ENCODE data around the gene ZNF714.
A peak's percentile ranks its signal among the peaks of the same experiment; 100 is the strongest.

ZNF714 gene

DNA sequence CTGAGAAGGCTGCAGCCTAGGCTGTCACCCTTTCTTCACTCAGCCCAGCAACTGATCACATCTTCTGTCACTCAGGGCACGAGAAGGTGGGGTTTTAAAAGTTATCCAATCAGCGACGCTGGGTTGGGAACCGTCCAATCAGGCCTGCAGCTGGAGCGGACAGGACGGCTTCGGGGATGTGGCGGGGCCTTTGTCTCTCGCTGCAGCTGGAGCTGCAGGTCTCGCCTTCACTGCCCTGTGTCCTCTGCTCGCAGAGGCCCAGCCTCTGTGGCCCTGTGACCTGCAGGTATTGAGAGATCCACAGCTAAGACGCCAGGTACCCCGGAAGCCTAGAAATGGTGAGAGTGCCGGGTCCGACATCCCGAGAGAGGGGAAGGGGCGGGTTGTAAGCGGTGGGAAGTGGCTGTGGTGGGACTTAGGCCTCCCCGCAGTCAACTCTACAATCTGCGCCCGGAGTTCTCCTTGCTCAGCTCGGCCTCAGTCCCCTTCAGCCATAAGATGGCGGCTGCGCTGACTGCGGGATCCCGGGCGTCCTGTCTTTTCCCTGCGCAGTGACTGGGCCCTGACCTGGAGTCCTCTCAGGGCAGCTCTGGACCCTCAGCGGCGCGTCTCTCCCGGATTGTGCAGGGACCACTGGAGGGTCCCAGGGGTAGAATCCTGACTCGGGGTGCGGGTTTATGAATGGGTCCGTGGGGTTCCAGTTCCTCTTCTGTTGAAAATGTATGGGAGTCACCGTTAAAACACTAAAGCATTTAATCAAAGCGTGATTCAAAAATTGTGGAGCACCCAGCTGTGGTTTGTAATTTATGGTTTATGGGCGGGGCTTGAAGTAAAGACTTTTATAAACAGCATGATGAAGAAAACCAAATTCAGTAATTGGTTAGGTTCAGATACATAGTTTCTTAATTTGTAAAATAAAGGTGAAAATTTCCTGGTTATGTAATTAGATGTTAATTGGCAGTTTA is at the start of gene ZNF714:
TSS of gene ZNF714 (plus strand) at position 193 of the 965 bp plus-strand sequence. CDS start 16,066 bp downstream, outside the sequence.
- peak; percentile 49 to 62 for DNase-seq (ENCODE audit: low read depth in 2 of 2)

DNA sequence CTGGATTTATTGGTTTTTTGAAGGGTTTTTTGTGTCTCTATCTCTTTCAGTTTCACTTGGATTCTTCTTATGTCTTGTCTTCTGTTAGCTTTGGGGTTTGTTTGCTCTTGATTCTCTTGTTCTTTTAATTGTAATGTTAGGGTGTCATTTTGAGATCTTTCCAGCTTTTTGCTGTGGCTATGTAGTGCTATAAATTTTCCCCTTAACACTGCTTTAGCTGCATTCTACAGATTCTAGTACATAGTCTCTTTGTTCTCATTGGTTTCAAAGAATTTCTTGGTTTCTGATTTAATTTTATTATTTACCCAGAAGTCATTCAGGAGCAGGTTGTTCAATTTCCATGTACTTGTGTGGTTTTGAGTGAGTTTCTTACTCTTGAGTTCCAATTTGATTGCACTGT is 37.0 kb upstream of the ZNF714 start:
- no peak for DNase-seq (ENCODE audit: low read depth in 2 of 2)

DNA sequence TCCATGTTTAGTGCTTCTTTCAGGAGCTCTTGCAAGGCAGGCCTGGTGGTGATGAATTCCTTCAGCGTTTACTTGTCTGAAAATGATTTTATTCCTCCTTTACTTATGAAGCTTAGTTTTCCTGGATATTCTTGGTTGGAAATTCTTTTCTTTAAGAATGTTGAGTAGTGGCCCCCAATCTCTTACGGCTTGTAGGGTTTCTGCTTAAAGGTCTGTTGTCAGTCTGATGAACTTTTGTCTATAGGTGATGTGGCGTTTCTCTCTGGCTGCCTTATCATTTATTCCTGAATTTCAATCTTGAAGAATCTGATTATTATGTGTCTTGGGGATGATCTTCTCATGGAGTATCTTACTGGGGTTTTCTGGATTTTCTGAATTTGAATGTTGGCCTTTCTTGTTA is 35.5 kb upstream of the ZNF714 start:
- no peak for DNase-seq (ENCODE audit: low read depth in 2 of 2)

DNA sequence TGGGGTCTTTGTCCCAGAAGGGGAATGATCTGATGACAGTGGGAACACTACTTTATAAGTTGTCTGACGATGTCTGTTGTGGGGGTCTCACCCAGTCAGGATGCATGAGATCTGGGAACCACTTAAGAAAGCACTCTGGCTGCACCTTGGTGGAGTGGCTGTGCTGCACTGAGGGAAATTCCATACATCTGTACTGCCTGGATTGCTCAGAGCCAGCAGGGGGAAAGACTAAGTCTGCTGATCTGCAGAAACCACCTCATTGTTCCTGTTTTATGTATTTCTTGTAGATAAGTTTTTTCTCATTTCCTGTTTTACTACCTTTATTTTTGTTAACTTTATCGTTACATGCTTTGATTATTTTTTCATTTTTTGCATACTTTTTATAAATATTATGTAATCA is 34.3 kb upstream of the ZNF714 start:
- DNase-seq (ENCODE audit: low read depth in 2 of 2), result no peak

DNA sequence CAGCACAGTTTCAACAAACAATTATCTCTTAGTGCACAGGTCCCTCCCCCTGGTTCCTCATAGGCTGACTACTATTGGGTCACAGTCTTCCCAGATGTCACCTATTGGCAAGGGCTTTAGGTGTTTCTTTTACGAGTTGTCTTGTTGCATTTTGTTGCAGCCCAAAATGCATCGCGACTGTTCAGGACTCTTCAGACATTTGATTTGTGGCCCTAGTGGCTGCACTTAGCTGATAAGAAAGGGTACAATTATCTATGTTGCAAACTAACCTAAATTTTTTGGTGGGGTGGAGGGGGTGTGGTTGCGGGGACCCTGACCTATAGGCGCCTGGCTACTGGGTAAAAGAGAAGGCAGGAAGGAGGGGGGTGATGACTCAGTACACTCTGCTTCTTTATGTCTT is 29.1 kb upstream of the ZNF714 start:
- no peak for DNase-seq (ENCODE audit: low read depth in 2 of 2)

DNA sequence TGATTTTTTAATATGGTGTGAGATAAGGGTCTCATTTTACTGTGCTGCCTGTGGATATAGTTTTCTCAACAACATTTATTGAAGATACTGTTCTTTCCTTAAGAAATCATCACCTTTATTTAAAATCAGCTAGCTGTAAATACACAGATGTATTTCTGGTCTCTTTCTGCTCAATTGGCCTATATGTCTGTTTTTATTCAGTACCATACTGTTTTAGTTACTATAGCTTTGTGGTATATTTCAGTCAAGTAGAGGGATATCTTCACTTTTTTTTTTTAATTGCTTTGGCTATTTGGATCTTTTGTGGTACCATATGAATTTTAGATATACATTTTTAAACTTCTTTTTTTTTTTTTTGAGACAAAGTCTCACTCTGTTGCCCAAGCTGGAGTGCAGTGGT is 16.7 kb upstream of the ZNF714 start:
- no peak for DNase-seq (ENCODE audit: low read depth in 2 of 2)

DNA sequence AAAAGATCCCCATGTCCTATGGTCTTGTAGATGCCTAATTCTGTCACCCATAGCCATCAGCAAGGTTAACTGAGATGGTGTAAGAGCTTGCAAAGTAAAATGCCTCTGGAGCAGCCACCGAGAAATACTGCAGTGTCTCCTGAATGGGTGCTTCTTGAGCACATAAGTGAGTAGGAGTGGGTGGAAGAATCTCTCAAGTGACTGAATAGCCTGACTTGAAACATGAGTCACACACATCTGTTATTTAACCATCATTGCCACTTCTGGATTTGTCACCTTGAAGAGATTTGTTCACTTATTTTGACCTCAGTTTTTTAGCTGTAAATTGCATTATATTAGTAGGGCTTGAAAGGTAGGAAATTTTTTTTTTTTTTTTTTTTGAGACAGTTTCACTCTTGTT is 2.3 kb downstream of the ZNF714 start:
- DNase-seq (ENCODE audit: low read depth in 2 of 2), result no peak

DNA sequence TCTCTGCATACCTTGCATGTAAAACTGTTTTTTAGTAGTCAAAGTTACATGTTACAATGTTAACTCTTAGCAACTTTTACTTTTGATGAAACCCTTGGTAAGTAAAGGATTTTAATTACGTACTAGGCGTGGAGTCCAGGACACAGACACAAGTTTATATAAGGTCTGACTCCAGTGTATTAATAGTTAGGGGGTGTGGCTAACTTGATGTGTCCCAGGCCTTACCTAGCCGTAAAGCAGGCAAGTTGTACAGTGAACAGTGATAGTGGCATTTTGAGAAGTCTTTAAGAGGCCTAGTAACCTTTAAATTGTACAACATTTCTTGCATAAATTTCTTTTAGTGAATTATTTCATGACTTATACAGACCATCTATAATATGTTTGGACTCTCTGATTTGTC is 5.9 kb downstream of the ZNF714 start:
- DNase-seq (ENCODE audit: low read depth in 2 of 2), result no peak

DNA sequence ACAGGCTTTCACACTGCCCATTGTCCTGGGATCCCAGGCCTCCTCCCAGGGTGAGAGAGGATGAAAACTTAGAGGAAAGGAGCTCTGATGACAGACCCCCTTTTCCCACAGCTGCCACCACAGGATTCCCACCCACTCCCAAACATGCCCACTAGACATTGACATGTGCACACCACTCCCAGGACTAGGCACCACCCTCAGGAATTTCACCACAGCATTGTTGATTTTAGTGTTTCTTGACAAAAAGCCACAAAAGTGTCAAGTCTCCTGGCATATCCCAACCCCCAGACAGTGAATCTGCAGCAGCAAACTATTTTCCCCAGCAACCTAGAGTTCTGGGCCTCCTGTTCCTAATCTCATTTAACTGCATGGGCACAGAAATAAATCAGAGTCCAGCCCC is 10.1 kb downstream of the ZNF714 start:
- no peak for DNase-seq (ENCODE audit: low read depth in 2 of 2)

DNA sequence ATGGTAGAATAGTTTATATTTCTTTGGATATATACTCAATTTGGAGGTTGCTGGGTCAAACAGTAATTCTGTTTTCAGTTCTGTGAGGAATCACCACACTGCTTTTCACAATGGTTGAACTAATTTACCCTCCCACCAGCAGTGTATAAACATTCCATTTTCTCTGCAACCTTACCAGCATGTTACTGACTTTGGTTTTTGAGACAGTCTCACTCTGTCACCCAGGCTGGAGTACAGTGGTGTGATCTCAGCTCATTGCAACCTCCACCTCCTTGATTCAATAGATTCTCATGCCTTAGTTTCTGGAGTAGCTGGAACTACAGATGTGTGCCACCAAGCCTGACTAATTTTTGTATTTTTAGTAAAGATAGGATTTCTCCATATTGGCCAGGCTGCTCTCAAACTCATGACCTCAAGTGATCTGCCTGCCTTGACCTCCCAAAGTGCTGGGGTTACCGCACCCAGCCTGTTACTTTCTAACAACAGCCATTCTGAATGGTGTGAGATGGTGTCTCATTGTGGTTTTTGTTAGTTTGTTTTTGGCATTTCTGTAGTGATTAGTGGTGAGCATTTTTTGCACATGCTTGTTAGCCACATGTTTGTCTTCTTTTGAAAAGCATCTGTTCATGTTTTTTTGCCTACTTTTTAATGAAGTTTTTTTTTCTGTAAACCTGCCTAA is 12.5 kb downstream of the ZNF714 start:
- DNase-seq (ENCODE audit: low read depth in 2 of 2), result no peak

DNA sequence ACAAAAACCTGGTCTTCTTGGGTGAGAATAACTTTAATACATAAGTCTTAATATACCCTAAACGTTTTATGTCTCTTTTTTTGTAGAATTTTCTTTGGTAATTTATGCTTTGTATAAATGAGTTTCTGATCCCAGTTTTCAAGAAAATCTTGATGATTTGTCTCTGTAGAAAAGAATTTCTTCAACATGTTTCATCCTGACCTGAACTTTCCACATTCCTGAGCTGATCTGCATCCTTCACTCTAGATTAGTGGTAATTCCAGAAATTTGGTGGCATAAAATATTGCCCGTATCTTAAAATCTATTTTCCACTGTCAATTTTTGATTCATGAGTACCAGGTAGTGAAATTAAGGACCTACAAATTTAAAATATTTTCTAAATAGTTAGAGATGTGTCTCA is 16.3 kb downstream of the ZNF714 start:
- DNase-seq (ENCODE audit: low read depth in 2 of 2), result no peak

DNA sequence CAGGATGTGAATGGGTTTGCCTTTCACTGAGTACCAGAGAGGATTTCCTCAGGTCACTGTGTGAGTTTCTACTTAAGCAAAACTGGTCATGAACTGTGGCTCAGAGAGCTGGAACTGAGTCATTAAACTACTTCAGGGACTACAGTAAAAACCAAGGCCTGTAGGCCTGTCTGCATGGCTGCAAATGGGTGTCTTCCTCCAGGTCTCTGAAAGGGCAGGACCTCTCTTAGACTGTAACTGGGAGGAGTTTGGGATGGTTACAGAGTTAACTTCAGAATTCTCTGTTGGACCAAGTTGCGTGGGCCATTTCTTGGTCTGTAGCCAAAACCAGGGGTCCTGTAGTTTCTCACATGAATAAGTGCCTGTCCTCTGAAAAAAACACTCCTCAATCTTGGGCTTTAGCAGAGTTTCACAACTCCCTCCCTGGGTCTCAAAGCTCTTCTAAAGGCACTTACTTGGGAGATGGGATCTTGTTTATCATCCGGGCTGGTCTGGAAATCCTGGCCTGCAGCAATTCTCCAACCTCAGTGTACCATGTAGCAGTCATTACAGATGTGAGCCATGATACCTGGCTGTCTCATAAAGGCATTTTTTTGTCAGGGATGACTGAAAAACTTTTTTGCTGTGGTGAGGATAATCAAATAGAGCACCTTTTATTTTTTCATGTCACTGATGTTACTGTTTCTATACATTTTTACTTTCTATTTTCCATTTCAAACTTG is 19.7 kb downstream of the ZNF714 start:
- no peak for DNase-seq (ENCODE audit: low read depth in 2 of 2)

DNA sequence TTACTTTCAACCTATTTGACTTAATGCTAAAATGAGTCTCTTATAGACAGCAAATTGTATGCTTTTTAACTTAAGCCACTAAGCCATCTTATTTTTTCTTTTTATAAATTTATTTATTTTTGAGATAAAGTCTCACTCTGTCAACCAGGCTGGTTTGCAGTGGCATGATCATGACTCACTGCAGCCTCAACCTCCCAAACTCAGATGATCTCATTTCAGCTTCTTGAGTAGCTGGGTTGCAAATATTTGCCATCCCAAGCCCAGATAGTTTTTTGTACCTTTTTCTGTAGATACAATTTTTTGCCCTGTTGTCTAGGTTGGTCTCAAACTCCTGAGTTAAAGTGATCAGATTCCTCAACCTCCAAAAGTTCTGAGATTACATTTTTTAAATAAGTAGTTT is 27.1 kb downstream of the ZNF714 start:
- no peak for DNase-seq (ENCODE audit: low read depth in 2 of 2)

DNA sequence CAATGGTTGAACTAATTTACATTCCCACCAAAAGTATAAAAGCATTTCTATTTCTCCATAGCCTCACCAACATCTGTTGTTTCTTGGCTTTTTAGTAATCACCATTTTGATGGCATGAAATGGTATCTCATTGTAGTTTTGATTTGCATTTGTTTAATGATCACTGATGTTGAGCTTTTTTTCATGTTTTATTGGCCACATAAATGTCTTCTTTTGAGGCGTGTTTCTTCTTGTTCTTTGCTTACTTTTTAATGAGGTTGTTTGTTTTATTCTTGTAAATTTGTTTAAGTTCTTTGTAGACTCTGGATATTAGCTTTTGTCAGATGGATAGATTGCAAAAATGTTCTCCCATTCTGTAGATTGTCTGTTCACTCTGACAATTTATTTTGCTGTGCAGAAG is 28.2 kb downstream of the ZNF714 start:
- DNase-seq (ENCODE audit: low read depth in 2 of 2), result no peak

DNA sequence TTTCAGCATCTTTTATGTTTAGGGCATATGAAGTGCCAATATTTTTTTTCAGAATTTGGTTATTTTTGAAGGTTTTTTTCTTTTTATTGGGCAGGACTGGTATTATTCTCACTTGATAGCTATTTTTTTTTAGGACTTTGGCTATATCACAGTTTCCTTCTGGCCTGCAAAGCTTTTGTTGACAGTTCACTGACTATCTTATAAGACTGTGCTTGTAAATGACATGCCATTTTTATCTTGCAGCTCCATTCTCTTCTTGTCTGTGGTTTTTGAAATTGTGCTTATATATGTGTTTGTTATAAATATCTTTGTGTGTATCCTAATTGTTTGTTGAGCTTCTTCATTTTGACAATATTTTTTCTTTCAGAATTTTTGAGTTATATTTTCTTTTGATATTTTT is 33.4 kb downstream of the ZNF714 start:
- DNase-seq (ENCODE audit: low read depth in 2 of 2), result no peak

DNA sequence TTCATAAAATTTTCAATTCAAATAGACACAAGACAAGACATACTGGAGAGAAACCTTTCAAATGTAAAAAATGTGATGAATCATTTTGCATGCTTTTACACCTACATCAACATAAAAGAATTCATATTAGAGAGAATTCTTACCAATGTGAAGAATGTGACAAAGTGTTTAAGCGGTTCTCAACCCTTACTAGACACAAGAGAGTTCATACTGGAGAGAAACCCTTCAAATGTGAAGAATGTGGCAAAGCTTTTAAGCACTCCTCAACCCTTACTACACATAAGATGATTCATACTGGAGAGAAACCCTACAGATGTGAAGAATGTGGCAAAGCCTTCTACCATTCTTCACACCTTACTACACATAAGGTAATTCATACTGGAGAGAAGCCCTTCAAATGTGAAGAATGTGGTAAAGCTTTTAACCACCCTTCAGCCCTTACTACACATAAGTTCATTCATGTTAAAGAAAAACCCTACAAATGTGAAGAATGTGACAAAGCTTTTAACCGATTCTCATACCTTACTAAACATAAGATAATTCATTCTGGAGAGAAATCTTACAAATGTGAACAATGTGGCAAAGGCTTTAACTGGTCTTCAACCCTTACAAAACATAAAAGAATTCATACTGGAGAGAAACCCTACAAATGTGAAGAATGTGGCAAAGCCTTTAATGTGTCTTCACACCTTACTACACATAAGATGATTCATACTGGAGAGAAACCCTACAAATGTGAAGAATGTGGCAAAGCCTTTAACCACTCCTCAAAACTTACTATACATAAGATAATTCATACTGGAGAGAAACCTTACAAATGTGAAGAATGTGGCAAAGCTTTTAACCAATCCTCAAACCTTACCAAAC is 35.3 kb downstream of the ZNF714 start:
- DNase-seq (ENCODE audit: low read depth in 2 of 2), result no peak

DNA sequence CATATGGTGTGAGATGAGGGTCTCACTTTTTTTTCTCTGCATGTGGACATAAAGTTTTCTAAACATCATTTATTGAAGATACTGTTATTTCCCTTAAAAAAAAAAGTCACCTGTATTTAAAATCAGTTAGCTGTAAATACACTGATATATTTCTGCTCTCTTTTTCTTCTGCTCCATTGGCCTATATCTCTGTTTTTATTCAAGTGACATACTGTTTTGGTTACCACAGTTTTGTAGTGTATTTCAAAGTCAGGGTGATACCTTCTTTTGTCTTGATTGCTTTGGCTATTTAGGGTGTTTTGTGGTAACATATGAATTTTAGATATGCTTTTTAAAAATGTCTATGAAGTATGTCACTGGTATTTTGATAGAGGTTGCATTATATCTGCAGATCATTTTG is 44.1 kb downstream of the ZNF714 start:
- DNase-seq (ENCODE audit: low read depth in 2 of 2), result no peak

DNA sequence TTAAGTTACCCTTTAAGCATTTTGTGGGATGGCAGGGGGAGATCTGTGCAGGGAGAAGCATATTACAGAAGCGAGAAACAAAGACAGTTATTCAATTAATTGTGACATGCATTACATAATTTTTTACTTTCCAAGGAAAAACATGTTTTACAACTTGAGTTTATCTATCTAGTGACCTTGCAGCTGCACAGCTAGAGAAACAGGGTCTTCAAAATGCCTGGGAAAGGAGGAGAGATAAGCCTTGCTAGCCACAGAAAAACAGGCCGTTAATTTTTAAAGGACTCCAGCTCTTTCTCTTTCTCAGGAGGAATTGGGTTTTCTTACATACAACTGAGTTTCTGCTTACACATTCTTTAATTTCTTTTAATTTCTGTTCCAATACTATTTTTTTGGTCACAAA is 45.0 kb downstream of the ZNF714 start:
- no peak for DNase-seq (ENCODE audit: low read depth in 2 of 2)

DNA sequence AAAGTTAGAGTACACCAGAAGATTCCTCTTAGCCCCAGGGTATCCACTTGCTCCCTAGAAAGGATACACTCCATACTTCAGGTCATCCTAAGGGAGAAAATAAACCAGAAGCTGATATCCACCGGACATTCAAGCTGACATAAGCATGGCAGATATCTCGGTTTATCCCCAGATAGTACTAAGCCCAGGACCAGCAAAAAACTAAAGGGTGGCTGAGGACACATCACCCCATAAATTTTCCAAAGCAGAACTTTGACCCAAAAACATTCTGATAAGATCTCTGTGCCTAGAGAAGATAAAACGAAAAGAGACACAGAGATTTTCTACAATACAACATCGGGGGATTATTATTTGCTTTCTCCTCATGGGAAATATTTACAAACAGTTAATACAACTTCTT is 45.9 kb downstream of the ZNF714 start:
- DNase-seq (ENCODE audit: low read depth in 2 of 2), result no peak

DNA sequence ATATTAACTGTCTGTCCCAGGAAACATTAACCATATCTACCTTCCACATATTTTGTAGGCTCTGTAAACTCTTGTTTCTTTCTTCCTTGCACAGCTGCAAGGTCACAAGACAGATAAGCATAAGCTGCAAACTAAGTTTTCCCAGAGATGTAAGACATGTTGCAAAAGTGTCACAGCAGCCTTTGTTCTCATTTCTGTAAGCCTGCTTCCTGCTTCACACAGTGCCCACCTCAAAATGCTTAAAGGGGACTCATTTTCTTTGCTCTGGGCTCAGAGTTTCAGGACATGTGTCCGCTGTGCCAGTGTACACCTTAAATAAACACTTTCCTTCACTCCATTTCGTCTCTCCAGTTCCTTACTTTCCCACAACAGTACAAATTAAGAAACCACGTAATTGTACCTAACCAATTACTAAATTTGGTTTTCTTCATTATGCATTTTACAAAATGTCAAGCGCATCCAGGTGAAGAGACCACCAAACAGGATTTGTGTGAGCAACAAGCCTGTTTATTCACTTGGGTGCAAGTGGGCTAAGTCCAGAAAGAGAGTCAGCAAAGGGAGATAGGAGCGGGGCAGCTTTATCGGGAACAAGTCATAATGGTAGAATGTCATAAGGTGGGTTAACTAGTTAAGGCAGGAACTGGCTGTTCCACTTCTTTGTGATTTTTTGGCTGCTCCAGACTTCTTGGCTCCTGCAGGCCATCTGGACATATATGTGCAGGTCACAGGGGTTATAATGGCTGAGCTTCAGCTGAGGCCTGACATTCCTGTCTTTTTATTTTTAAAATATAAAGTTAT is 47.1 kb downstream of the ZNF714 start:
- no peak for DNase-seq (ENCODE audit: low read depth in 2 of 2)
